A204.1 (cell line): ENCODE results near the gene ELFN2.

Source experiments
- FAIRE-seq: peaks from 2 replicates; lab custom pipeline; 2012; peaks lifted over from hg19 to GRCh38; lab: Jason Lieb, UNC

Gene ELFN2

DNA sequence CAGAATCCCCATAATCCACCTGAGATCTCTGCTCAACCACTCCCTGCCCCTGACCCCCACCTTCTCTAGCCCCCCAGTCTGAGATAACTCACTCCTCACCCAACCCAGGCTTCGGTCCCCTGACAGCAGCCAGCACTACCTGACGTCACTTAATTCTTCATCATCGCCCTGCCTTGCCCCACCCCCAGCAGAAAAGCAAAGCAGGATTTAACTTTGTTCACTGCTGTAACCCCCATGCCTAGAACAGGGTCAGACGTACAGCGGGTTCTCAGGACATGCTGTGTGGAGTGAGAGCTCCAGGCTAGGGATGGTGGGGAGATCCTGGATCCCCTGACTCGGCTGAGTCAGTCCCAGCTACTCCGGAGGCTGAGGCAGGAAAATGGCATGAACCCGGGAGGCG, 45.8 kb downstream of the ELFN2 start:
- no peak for FAIRE-seq

DNA sequence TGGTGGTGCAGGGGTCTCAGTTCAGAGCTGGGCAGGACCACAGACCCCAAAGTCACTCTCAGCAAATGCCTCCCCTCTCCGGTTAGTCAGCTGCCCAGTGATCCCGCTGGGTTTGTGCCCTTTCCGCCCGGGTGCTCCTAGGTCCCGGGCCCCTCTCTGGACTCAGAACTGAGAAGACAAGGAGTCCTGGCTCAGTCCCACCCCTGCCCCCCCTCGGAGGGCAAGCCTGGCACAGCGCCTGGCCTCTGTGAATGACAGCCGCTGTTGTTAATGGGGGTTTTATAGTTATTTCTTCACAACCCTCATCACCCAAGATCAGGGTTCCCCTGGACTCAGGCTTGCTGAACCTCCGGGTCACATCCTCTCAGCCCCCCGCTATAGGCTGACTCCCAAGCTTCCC, 47.6 kb downstream of the ELFN2 start:
- FAIRE-seq, result no peak

DNA sequence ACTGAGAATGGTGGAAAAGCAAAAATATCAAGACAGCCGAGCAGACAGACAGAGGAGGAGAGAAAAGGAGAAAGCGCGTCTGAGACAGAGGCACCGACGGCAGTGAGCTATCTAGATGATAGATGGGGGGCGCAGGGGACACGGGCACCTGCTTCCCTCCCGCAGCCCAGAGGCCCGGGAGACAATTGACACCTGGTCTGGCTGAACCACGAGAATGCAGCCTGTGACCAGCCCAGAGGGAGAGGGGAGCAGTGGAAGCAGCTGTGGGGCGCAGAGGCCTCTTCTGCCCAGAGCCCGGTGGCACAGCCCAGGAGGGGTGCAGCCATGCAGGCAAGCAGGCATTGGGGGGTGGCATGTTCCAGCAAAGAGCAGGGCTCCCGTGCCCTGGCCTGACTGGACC, 48.2 kb downstream of the ELFN2 start:
- no peak for FAIRE-seq

DNA sequence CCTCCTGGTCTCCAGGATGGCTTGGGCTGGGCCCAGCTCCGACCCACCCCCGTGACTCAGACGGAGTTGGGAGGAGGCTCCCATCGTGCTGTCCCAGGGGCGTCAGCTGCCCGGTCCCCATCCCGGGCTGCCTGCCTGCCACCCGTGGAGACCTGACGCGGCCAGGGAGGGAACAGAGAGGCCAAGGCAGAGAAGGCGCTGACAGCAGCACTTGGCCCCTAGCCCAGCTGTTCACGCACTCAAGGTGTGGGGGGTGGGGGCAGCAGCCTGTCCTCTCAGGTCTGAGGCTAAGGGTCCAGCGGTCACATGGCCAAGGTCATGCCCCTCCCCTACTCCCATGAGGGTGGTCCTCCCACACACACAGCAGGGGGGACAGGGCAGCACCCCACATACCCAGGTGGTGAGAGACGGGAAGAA, 48.6 kb downstream of the ELFN2 start:
- no peak for FAIRE-seq

DNA sequence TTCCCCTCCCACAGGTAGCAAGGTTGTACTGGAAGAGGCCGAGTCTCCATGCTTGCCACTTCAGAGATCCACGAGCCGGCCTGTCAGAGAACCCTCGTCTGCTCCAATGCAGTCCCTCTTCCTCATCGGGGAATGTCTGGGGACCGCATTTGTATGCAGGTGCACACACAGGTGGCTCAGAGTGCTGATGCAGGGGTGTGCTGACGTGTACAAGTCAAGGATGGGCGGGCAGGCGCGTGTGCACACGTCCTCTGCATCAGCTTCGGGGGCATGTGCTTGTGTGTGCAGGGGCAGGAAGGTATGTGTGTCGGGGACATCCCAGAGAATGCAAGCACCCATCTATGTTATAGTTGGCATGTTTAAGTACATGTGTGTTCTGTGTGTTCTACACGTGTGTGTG, 49.4 kb downstream of the ELFN2 start:
- FAIRE-seq, result no peak

DNA sequence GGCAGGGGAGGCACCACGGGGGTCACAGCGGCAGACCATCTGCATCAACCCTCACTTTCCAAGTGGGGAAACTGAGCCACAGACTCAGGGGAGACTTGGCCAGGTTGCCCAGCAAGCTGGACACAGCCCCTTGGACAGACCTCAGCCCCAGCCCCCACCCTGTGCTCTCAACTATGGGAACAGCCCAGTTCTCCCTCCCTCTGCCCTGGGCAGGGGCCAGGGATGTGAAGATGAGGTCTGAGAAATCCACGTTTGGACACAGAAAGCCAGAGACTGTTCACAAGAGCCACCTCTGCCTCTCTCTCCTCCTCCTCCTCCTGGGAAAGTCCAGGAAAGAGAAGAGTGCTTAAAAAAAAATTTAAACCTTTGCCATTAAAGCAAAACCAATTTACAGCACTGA, 50.1 kb downstream of the ELFN2 start:
- no peak for FAIRE-seq

DNA sequence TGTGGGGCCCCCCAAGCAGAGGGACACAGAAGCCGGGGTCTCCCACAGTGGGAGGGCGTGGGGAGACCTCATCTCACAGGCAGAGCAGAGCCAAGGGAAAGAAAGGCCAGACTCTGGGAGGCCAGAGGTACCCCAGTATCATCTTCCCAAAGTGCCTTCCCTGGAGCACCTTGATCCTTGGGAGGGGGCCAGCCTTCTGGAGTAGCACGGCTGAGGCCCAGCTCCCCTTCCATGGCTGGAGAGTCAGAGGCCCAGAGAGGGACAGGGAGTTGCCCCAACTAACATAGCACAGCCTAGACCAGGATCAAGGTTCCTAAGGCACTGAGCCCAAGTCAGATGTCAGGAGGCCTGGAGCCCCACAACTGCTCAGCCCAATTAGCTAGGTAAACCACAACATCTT, 50.6 kb downstream of the ELFN2 start:
- FAIRE-seq, result no peak

DNA sequence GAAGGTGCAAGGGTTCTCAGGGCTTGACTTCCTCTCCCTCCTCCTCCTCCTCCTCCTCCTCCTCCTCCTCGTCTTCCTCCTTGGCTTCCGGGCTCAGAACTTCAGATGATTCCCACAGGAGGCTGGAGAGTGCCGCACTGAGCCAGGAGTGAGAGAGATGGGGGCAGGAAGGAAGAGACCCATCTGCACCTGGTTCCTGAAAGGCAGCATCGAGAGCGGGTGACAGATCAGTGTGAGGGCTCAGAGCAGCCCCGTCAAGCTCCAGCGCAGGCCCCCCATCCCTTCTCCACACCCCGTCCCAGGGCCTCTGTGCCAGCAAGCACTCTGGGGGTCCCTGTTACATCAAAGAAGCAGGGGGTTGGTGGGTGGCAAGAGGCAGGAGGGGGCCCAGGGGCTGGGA, 51.5 kb downstream of the ELFN2 start:
- FAIRE-seq, result no peak

DNA sequence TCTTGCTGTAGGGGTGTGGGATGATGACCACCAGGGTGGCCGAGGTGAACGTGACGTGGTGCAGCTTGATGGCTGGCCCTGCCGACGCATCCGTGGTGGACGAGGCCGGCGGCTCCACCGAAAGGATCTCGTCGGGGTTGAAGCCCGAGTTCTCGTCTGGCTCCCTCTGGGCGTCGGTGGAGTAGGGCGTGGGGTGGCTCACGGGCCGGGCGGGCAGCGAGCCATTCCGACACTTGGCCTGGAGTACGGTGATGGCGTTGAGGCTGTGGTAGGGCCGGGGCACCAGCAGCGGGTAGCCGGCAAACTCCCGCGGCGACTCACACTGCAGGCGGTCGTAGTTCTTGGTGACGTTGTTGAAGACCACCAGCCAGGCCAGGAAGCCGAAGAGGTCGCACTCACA, 52.7 kb downstream of the ELFN2 start:
- no peak for FAIRE-seq

DNA sequence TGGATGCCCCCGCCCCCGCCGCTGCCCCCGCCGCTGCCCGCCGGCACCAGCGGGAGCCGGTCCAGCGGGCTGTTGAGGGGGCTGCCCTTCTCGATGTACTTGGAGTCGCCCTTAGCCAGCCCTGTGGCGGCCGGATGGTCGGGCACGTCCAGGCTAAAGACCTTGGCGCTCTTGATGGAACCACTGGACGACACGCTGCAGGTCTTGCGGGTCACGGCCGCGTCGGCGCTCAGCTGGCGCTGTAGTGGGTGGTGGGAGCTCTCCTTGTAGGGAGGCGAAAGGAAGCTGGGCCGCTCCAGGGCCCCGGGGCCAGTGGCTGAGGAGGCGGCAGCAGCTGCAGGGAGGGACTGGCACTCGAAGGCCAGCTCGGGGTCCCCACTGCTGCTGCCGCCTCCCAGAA, 53.8 kb downstream of the ELFN2 start:
- FAIRE-seq, result no peak

DNA sequence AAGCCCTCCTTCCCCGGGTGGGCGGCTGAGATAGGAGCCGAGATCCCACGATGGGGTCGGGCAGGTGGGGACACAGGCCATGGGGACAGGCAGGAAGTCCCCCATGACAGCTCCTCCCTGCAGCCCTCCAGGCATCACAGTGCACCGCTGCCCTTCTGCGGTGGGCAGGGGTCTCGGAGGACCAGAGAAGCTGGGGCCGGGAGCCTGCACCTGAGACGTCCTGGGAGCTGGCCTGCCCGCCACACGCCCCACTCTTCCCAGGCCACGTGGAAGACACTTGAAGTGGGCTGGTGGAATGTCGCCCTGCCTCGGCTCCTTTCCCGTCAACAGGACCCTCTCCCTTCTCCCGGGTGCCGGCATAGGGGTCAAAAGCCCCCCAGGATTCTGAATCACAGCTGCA, 55.4 kb downstream of the ELFN2 start:
- FAIRE-seq, result no peak

DNA sequence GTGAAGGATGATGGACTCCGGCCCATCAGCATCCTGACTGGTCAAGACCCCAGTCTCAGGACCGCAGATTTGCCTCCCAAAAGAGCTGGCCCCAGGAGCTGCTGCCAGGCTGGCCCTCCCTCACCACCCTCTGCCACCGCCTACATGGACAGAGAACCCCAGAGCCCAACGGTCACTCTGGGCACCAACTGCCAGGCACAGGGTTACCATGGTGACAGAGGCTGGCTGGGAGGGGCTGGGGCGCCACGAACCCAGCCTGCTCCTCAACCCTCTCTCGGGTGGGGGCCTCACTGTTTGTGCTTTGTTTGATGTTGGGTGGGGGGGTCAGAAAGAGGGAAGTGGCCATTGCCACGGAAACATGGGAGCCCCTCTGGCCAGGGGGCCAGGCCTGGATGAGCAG, 55.8 kb downstream of the ELFN2 start:
- no peak for FAIRE-seq

DNA sequence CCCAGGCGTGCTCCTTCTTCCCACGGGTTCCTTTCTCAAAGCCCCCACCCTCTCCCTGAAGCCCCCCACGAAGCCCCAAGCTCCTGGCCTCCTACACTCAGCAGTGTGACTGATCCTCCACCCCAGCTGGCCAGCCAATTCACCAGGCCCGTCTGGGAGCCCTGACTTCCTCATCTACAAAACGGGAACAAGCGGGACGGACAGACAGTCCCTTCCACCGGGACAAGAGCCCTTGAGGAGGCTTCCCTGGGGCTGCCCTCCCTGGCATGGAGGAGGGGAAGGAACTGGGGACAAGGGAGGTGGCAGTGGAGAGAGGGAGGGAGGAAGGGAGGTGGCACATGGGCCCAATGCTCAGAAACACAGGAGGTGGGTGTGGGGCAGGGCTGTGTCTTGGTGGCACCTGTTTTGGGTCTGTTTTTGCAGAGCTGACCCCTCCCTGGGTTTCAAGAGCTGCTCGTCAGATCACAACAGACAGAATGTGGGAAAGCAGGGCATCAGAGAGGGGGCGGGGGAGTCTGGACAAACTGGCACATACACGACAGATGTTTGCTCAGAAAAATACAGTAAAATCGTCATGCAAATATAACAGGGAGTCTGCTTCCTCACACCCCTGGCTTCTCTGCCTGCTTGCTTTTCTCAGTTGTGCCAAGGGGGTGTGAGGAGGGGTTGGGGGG, 56.8 kb downstream of the ELFN2 start:
- no peak for FAIRE-seq

DNA sequence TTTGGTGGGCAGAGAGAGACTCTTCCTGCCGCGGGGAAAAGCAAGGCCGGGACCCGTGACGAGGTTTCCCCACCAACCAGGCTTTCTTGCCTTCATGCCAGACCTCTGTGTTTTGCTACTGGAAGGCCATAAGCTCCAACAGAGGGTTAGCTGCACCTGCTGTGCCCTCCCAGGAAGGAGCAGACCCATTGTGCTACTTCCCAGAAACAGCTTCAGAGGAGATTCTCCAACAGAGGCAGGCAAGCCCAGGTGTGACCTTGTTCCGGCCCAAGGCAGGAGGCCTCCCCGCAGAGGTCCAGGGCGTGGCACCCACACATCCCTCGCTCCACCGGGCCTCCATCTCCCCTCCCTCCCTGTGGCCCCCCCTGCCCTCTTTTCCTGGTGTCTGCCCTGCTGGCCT, 57.8 kb downstream of the ELFN2 start:
- FAIRE-seq, result no peak

DNA sequence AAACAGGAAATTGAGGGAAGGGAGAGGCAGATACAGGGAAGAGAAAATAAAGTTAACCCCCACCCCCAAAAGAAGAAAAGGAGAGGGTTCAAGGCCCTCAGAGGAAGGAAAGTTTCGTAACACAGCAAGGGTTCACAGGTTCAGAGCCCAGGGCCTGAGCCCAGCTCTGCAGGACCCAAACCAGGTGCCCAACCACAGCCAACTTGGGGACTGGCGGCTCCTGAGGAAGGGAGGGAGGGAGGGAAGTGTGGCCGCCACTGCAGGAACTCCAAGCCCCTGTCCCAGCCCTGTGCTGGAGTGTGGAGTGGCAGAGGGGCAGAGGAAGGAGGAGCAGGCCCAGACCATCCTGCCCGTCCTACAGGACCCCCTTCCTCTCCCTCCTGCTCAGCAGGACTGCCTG, 59.2 kb downstream of the ELFN2 start:
- FAIRE-seq, result no peak

DNA sequence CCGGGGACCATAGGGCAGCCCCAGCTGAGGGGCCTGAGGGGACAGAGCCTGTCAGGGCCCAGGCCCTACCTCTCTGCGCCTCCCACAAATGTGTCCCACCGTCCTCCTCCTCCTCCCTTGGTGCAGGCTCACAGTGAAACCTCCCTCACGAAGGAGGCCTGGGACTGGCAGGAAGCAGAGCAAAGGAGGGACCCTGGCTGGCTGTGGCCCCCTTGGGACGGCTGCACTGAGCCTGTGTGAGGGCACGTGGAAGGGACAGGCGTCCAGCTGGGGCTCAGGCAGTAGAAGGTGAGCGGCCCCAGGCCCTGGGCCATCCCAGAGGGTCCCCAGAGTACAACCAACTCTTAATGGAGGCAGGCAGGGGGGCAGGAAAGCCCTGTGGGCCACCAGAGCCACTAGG, 60.7 kb downstream of the ELFN2 start:
- no peak for FAIRE-seq

DNA sequence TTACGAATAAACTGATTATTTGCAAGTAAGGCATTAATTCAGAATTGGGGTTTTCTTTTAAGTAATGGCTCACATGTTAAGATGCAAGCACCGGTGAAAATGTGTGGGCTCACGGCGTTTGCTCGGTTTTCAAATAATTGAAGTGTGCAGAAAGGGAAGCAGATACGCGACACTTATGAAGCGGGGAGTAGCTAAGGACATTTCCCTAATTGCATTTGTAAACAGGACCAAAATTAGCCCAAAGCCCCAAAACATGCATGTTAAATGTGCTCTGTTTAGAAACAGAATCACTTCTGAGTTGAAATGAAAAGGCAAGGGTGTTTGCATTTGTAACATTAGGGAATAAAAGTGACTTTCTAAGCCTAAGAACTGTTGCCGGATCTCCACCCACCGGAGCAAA, 61.3 kb downstream of the ELFN2 start:
- FAIRE-seq, result no peak

DNA sequence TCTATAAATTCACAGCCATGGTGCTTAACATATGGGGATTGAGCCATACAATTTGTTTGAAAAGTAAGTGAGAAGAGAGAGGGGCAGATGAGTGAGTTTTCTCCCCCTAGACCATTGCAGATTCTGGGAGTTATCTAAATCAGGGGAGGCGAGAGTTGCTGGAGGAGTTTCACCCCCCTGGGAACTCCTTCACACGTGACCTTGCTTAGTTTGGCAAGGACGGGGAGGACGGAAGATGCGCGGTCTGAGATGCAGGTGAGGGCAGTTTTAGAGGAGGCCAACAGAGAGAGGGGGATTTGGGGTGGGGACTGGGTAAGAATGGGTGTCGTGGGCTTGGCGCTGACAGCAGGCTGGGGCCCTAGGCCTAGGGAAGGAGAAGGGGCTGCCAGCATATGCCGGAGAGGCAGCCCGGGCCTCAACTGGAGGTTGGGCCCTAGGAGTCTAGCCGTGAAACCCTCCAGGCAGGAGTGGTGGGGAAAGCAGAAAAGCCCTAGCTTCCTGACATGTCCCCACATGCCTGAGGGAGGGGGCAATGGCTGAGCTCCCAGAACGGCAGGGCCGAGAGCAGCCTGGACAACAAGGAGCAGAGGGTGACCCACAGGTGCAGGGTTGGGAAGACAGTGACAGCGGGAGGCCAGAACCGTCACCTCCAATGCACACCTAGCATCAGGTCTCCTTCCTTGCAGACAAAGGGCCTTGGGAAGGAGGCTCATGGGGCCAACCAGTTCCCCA, 63.9 kb downstream of the ELFN2 start:
- no peak for FAIRE-seq

DNA sequence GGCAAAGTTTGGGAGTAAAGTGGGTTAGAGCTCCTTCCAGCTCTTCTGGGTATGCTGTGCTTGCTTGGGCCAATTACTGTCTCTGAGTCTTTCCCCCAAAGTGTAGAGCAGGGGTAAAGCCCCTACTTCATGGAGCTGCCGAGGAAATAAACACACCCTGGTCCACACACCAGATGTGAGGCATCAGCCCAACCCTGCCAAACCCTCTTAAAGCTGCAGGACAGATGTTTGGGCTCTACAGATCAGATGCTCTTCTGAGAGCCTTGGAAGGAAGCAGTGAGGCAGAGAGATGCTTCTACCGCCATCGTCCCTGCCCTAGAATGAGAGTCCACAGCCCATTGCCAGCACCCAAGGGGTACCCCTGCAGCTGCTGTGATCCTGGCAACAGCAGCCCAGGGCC, 64.7 kb downstream of the ELFN2 start:
- FAIRE-seq, result no peak

DNA sequence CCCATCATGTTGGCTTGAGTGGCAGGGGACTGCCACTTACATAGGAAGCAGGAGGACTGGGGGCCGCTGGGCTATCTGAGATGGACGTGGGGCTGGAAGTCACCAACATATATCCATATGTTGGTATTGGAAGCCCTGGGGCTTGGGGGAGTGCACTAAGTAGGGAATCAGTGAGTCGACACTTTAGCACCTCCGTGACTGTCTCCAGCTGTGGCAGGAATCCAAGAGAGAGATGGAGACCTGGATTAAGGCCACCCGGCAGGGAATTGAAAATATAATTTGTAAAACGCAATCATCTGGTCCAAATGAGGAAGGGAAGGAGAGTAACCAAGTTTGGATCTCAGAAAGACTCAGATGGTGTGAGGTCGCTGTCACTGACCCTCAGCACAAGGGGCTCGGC, 68.4 kb downstream of the ELFN2 start:
- FAIRE-seq, result no peak

DNA sequence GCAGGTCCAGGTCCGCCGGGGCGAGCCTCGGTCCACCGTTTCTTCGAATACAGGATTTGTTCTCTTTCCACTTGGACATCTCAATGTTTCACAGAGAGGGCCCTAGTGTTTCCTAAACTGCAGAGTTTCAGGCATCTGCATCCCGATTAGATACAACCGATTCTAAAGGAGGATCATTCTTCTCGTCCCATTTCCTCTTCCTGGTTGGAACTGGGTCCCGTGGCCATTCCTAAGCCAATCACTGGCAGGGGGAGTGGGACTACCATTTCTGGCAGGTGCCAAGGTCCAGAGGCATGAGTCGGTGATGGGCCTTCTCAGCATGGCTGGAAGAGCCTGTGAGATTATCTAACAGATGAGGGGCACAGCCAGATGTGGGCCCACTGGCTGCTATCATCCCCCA, 68.9 kb downstream of the ELFN2 start:
- FAIRE-seq, result no peak

DNA sequence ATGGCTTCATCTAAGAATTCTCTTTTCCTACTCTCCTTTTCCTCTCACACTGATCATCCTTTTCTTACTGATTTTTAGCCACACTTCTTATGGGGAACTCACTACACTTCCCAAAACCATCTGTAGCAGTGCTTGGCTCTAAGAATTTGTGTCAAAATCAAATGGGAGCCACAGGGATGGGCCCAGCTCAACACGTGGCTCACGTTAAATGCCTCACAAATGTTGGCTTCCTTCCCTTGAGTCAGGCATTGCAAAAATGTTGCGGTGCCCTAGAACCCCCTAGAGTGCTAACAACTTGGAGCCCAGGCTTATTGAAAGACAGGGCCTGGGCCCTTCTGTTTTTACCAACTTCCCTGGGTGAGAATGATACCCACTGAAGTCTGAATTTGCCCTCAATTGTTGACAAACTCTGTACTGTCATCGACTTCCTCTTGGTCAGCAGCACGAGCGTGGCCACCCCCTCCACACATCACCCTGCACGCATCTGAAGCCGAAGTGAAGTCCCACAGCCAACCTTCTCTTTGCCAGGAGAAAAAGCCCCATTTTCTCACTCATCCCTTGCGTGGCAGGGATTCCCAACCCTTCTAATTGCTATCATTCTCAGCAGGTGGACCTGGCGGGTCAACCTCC, 69.7 kb downstream of the ELFN2 start:
- FAIRE-seq, result no peak

DNA sequence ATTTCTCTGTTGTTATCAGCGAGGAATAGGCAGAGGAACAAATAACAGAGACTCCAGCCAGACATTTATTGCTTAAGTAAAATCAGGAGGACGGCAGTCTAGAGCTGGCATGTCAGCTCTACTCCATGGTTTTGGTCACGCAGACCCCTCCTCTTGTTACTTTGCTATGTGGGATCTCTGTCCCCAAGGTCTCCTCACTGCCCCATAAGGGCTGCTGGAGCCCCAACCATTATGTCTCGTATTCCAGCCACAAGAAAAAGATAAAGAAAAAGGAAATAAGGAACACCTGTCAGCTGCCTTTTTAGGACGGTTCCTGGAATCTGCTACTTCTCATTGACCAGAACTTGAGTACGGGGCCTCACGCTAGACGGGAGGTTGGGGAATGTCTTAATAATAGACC, 70.4 kb downstream of the ELFN2 start:
- no peak for FAIRE-seq

DNA sequence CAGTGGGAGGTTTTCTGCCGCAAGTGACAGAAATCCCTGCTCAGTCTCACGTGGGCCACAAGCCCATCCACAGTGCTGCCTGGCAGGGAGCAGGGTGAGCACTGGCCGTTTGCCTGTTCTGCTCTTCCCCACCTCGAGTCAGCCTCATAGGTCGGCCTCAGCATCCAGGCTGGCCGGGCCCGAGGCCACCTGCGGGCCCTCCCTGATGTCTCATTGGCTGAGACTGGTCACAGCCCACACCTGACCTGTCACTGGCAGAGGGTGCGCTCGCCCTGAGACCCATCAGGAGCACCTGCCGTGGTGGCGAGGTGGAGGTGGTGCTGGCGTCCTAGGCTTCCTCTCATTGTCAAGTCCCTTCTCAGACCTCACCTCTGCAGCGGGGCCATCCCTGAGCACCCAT, 72.1 kb downstream of the ELFN2 start:
- FAIRE-seq, result no peak
